ENCODE measurements around the gene MEN1.
"Not testable (repeated sequence)": the region's sequence is repeated elsewhere in the genome, so short reads cannot be mapped to it uniquely, and the experiment has no call there.

The MEN1 gene

GRCh38 chr11:64831411-64831891 lies 21.1 kb upstream of the MEN1 start:
- DNase-seq: no peak

- no peak for DNase-seq
These were observed 19.3 kb upstream of the MEN1 start for GRCh38 chr11:64829536-64830251.

- no peak for DNase-seq
These were observed 17.1 kb upstream of the MEN1 start for GRCh38 chr11:64827451-64827839.

GRCh38 chr11:64826578-64827450 lies 16.5 kb upstream of the MEN1 start:
- no peak for DNase-seq

- DNase-seq: no peak
These were observed 15.7 kb upstream of the MEN1 start for GRCh38 chr11:64826062-64826461.

GRCh38 chr11:64823568-64824119 lies 13.3 kb upstream of the MEN1 start:
- no peak for DNase-seq

GRCh38 chr11:64817476-64817875 lies 7.1 kb upstream of the MEN1 start:
- DNase-seq: no peak

- DNase-seq: not testable (repeated sequence)
These were observed 5.1 kb upstream of the MEN1 start for GRCh38 chr11:64815433-64815832.

GRCh38 chr11:64814712-64815187 lies 4.4 kb upstream of the MEN1 start:
- DNase-seq: no peak

- DNase-seq: no peak
These were observed 3.5 kb upstream of the MEN1 start for GRCh38 chr11:64813826-64814225.

- peak; percentile 40 for DNase-seq
These were observed 531 bp upstream of the MEN1 start for GRCh38 chr11:64810891-64811272.

- peak; percentile 49 for DNase-seq
These were observed 540 bp downstream of the MEN1 start for GRCh38 chr11:64809781-64810241.

- DNase-seq: no peak
These were observed 4.9 kb downstream of the MEN1 start for GRCh38 chr11:64805481-64805880.

GRCh38 chr11:64804346-64805210 lies 5.8 kb downstream of the MEN1 start:
- no peak for DNase-seq

- no peak for DNase-seq
These were observed 6.5 kb downstream of the MEN1 start for GRCh38 chr11:64803846-64804345.

GRCh38 chr11:64803158-64803845 lies 7.0 kb downstream of the MEN1 start, which contains the start of gene MAP4K2:
Gene MAP4K2 (minus strand): TSS chr11:64803214. CDS start chr11:64803149, 65 bp downstream.
- peak; percentile 80 for DNase-seq

- no peak for DNase-seq
These were observed 7.8 kb downstream of the MEN1 start for GRCh38 chr11:64802370-64803157.

- no peak for DNase-seq
These were observed 8.6 kb downstream of the MEN1 start for GRCh38 chr11:64801561-64802369.

- DNase-seq: no peak
These were observed 9.2 kb downstream of the MEN1 start for GRCh38 chr11:64801158-64801464.
